22Rv1 (cell line): ENCODE results near the gene ZIC4.

Experiments used
- ZFX ChIP-seq: fragments of 450-650 bp; IDR thresholded peaks from 2 replicates; pipeline ENCODE4 v1.6.1; 2017; ENCODE audit warnings: antibody characterized with exemption, borderline replicate concordance
- TF ChIP-seq, protein P1 (sequence below): fragments of 450-650 bp; IDR thresholded peaks from 2 replicates; pipeline ENCODE4 v1.5.1; 2017; ENCODE audit warnings: mild to moderate bottlenecking

DNA sequence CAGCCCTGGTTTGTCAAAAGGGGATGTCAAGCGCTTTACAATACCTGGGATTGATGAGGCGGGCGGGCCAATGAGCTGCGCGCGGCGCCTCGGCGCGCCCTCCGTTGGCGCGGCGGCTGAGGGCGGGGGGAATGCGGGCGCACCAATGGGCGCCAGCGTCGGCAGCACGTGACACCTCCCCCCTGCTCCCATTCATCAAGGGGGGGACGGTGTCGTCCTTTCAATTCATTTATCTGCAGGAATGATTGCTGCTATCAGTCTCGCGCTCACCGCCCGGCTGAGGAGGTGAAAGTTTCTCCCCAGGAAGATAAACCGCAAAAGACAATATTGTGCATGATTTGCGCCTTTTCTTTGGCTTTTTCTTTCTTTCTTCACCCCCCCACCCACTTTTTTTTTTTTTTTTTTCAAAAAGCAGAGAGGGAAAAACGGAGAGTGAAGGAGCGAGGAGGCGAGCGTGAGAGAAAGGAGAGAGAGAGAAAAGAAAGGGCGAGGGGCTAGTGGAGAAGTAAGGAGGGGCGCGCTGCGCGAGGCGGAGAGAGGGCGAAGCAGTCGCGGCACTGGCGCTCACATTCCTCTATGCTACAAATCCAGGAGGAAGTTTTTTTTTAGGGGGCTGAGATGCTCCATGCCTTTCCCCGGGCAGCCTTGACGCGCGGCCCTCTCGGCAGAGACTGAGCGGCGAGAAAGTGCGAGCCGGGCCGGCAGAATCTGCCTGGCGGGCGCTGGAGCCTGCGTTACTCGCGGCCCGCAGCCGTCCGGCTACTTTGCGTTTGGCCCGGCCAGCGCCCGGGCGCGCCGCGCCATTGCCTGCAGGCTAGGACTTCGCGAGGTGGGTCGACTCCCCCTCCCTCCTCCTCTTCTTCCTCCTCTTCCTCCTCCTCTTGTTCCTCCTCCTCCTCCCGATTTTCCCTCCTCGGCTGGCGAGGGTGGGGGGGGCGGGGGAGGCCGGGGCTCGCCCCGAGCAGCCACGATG is 3.1 kb upstream of the ZIC4 start, which contains the start of gene ZIC1:
- TF ChIP-seq, protein P1, sequence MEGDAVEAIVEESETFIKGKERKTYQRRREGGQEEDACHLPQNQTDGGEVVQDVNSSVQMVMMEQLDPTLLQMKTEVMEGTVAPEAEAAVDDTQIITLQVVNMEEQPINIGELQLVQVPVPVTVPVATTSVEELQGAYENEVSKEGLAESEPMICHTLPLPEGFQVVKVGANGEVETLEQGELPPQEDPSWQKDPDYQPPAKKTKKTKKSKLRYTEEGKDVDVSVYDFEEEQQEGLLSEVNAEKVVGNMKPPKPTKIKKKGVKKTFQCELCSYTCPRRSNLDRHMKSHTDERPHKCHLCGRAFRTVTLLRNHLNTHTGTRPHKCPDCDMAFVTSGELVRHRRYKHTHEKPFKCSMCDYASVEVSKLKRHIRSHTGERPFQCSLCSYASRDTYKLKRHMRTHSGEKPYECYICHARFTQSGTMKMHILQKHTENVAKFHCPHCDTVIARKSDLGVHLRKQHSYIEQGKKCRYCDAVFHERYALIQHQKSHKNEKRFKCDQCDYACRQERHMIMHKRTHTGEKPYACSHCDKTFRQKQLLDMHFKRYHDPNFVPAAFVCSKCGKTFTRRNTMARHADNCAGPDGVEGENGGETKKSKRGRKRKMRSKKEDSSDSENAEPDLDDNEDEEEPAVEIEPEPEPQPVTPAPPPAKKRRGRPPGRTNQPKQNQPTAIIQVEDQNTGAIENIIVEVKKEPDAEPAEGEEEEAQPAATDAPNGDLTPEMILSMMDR: no peak
- no peak for TF ChIP-seq ZFX
